Fibroblast of lung (primary cell): ENCODE data around the gene TIAM1.

ENCODE experiments used
- EZH2 ChIP-seq: IDR thresholded peaks from 2 replicates; pipeline ENCODE4 v1.5.1; 2012; ENCODE audit warnings: low read length, control low read depth, mild to moderate bottlenecking; ENCODE audit errors: missing control alignments
- TF ChIP-seq, protein P1 (sequence below), 2 donors: IDR thresholded peaks in 1 of 2; conservative IDR thresholded peaks in 1 of 2; 1 replicate in 1 of 2; 2 replicates in 1 of 2; pipeline ENCODE4 v1.5.1; 2011 to 2012; ENCODE audit warnings: low read length in 2 of 2, control low read depth in 1 of 2, inconsistent platforms in 1 of 2, low read depth in 1 of 2, mild to moderate bottlenecking in 1 of 2

DNA sequence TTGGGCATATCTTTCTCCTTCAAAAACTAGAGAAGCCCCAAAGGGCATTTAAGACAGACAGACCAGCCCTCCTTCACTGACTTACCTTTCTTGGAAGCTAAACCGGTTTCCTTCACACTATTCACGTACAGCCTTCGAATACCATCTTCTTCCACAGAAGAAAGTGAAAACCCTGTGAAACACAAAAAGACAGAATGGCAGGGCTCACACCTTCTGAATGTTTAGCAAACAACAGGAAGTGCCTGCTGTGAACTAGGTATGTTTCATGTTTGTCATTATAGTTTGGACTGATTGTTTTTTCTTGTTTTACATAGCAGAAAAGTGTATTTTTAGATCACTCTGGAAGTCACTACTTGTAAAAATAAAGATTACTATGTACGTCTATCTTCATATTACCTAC, 157.1 kb downstream of the TIAM1 start:
- TF ChIP-seq, protein P1, sequence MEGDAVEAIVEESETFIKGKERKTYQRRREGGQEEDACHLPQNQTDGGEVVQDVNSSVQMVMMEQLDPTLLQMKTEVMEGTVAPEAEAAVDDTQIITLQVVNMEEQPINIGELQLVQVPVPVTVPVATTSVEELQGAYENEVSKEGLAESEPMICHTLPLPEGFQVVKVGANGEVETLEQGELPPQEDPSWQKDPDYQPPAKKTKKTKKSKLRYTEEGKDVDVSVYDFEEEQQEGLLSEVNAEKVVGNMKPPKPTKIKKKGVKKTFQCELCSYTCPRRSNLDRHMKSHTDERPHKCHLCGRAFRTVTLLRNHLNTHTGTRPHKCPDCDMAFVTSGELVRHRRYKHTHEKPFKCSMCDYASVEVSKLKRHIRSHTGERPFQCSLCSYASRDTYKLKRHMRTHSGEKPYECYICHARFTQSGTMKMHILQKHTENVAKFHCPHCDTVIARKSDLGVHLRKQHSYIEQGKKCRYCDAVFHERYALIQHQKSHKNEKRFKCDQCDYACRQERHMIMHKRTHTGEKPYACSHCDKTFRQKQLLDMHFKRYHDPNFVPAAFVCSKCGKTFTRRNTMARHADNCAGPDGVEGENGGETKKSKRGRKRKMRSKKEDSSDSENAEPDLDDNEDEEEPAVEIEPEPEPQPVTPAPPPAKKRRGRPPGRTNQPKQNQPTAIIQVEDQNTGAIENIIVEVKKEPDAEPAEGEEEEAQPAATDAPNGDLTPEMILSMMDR (conservative IDR thresholded peaks at IDR 0.05 in 1 of 2, IDR thresholded peaks at IDR 0.05 in 1 of 2; ENCODE audit: low read depth in 1 of 2, low read length in 2 of 2) = no peak
- no peak for TF ChIP-seq EZH2
